ENCODE data around the gene ARMC5. TPM values are rescaled to one million over a fixed set of nuclear protein-coding genes. Genes with fewer than 3 reads are reported as not detected.
A peak's percentile ranks its signal among the peaks of the same experiment; 100 is the strongest.
"Not testable (repeated sequence)": the region's sequence is repeated elsewhere in the genome, so short reads cannot be mapped to it uniquely, and the experiment has no call there.

Gene ARMC5
- polyA plus RNA-seq, 1 donor from 2014 or later: 9.5 TPM

DNA sequence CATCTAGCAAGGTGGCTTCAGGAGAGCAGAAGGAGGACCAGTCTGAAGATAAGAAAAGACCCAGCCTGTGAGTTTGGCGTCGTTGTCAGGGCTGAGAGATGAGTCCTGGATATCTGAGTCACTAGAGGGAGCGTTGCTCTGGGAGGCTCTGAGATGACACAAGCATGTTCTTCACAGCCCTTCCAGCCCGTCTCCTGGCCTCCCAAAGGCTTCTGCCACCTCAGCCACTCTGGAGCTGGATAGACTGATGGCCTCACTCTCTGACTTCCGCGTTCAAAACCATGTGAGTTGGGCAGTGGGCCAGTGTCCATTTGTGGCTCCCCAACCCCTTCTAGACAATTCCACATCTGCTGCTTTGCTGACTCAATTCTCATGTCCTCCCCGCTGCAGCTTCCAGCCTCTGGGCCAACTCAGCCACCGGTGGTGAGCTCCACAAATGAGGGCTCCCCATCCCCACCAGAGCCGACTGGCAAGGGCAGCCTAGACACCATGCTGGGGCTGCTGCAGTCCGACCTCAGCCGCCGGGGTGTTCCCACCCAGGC is 14.9 kb downstream of the ARMC5 start:
- H3K4me3 Mint-ChIP-seq: peak overlapping the region in 1 of 4 donors; percentile 47
- H3K4me1 Mint-ChIP-seq: peaks cover 4 to 19% (median 8%) of the 10 kb centered on the region in 3 donors
- no peaks in the 10 kb centered on the region for H3K9me3 Mint-ChIP-seq
- peaks cover 16% of the 10 kb centered on the region for H3K27me3 Mint-ChIP-seq
- peaks cover 1% of the 10 kb centered on the region for H3K36me3 Mint-ChIP-seq
- H3K27ac Mint-ChIP-seq: no peak overlapping the region

GRCh38 chr16:31474773-31475738 is 15.8 kb downstream of the ARMC5 start:
- H3K4me3 Mint-ChIP-seq: peak overlapping the region in 2 of 4 donors; percentile 8 to 47
- peaks cover 19% of the 10 kb centered on the region for H3K27me3 Mint-ChIP-seq

DNA sequence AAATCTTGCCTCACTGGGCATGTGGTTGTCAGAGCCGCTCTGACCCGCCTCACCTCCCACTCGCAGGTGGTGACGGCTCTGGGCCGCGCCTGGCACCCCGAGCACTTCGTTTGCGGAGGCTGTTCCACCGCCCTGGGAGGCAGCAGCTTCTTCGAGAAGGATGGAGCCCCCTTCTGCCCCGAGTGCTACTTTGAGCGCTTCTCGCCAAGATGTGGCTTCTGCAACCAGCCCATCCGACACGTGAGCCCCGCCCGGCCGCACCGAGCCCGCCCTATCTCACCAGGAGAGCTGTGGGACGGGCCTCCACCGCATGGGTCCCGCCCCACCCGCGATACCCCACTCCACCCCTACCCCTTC is 16.6 kb downstream of the ARMC5 start:
- Mint-ChIP-seq H3K4me1 (peaks cover 4 to 15% (median 8%) of the 10 kb centered on the region in 3 donors), H3K36me3 (peaks cover 1% of the 10 kb centered on the region), H3K4me3 (peak overlapping the region; percentile 80 to 94 (median 88)), H3K9me3 (peaks cover 0 to 1% (median 0%) of the 10 kb centered on the region in 3 donors), H3K27me3 (peaks cover 19% of the 10 kb centered on the region), H3K27ac (no peak overlapping the region)

More at GRCh38 chr16:31474773-31475738, 15.8 kb downstream of the ARMC5 start:
- Mint-ChIP-seq H3K36me3 (peaks cover 1% of the 10 kb centered on the region), H3K4me1 (peaks cover 4 to 19% (median 8%) of the 10 kb centered on the region in 3 donors), H3K27ac (no peak overlapping the region), H3K9me3 (no peaks in the 10 kb centered on the region)

DNA sequence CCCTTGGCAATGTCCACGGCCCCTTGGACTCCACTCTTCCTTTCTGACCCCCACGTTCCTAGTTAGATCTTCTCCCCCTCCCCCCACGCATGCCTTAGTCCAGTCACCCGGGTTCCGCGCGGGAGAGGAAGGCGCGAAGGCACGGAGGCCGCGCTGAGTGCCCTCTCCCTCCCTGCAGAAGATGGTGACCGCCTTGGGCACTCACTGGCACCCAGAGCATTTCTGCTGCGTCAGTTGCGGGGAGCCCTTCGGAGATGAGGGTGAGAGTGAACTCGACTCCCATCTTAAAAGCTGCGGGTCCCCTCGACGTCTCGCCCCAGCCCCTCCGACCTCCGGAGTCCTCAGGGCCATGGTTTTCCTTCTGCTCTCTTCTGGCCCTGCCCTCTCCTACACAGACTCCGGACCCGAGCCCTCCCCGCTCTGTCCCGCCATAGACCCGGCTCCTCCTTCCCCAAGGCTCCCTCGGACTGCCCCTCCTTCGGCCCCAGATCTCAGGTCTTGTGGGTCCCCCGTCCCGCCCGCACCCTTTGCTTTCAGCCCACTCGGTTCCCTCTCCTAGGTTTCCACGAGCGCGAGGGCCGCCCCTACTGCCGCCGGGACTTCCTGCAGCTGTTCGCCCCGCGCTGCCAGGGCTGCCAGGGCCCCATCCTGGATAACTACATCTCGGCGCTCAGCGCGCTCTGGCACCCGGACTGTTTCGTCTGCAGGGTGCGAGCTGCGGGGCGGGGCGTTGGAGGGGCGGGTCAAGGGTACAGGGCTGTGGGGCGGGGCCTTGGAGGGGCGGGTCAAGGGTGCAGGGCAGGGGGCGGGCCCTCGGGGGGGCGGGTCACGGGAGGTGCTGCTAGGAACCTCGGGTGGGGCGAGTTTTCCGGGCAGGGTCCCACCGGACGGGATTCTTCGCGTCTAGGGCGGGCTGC is 17.3 kb downstream of the ARMC5 start:
- Mint-ChIP-seq H3K36me3 (peaks cover 1% of the 10 kb centered on the region), H3K27ac (no peak overlapping the region), H3K4me1 (peaks cover 4 to 12% (median 4%) of the 10 kb centered on the region in 3 donors), H3K27me3 (peaks cover 15% of the 10 kb centered on the region), H3K9me3 (peaks cover 0 to 1% (median 0%) of the 10 kb centered on the region in 3 donors), H3K4me3 (peak overlapping the region; percentile 80 to 94 (median 88))

DNA sequence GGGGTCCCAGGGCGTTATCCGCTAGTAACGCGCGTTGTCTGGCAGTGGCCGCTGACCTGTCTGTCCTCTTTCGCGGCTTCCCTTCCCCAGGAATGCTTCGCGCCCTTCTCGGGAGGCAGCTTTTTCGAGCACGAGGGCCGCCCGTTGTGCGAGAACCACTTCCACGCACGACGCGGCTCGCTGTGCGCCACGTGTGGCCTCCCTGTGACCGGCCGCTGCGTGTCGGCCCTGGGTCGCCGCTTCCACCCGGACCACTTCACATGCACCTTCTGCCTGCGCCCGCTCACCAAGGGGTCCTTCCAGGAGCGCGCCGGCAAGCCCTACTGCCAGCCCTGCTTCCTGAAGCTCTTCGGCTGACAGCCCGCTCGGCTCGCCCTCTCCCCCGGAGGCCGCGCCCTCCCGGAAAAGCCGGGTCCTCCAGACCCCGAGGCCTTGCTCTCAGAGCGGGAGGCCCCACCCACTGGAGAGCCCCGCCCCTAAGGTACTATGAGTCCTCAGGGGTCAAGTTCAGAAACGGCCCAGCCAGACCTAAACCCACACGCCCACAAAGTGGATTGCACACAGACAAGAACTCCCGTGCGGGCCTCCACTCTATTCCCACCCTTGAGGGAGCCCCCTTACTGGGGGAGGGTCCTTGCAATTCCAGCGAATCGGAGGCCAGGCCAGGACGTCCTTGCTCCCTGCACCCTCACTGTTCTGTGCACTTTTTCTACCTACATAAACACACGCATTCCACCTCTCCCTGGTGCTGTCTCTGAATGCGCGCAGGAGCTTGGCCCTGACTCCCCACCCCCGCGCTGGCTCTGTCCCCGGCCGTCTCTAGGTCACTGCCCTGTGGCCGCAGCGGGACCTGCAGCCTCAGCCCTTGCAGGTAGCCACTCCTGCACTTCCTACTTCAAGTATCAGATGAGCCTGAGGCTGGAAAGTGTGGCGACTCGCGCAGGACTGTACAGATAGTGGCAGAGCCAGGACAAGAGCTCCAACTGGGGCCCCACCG is 18.2 kb downstream of the ARMC5 start:
- Mint-ChIP-seq H3K4me3 (peak overlapping the region; percentile 78 to 94 (median 88)), H3K36me3 (peaks cover 1% of the 10 kb centered on the region), H3K27ac (no peak overlapping the region), H3K9me3 (peaks cover 0 to 1% (median 0%) of the 10 kb centered on the region in 3 donors), H3K4me1 (peaks cover 2 to 8% (median 4%) of the 10 kb centered on the region in 3 donors), H3K27me3 (peaks cover 15% of the 10 kb centered on the region)

- Mint-ChIP-seq H3K4me3 (peak overlapping the region in 1 of 4 donors; percentile 48), H3K4me1 (peaks cover 0 to 8% (median 1%) of the 10 kb centered on the region in 3 donors), H3K9me3 (peaks cover 0 to 1% (median 0%) of the 10 kb centered on the region in 3 donors), H3K36me3 (peaks cover 1% of the 10 kb centered on the region), H3K27me3 (peaks cover 10% of the 10 kb centered on the region), H3K27ac (no peak overlapping the region)
These were observed 19.7 kb downstream of the ARMC5 start for GRCh38 chr16:31478956-31479355.

- peaks cover 0 to 8% (median 1%) of the 10 kb centered on the region in 3 donors for H3K4me1 Mint-ChIP-seq
- H3K9me3 Mint-ChIP-seq: peaks cover 0 to 1% (median 0%) of the 10 kb centered on the region in 3 donors
- H3K4me3 Mint-ChIP-seq: no peak overlapping the region
- peaks cover 1% of the 10 kb centered on the region for H3K36me3 Mint-ChIP-seq
- peaks cover 10% of the 10 kb centered on the region for H3K27me3 Mint-ChIP-seq
- H3K27ac Mint-ChIP-seq: no peak overlapping the region
These were observed 20.4 kb downstream of the ARMC5 start for GRCh38 chr16:31479751-31480150.

DNA sequence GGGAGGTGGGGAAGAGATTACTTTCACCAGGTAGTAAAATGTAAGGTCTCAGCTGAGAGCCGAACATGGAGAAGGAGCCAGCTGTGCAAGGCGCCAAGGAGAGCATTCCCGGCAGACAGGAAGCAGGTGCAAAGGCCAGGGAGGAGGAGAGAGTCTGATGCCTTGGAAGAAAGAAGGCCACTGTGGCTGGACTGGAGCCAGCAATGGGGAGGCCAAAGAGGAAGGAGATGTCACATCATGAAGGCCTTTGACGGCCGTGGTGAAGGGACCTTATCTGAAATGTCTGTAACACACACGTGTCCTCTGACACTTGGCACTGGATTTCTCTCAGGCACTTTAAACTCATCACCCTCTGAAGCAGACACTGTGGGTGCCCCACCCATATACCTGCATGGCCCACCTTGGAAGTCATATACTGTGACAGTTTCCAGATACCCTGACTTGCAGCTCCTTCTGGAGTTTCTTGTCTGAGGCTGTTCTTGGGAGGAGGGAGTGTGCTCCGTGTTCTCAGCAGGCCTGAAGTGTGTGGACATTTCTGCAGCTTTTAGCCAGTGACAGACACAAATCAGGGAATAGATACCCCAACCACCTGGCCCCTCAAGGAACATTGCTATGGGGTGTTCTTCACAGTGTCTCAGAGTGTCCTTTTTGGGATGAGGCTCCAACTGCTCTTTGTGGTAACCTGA is 21.7 kb downstream of the ARMC5 start:
- Mint-ChIP-seq H3K27me3 (peaks cover 10% of the 10 kb centered on the region), H3K4me3 (peak overlapping the region in 1 of 4 donors; percentile 24), H3K27ac (no peak overlapping the region), H3K4me1 (peaks cover 0 to 8% (median 1%) of the 10 kb centered on the region in 3 donors), H3K9me3 (peaks cover 0 to 1% (median 0%) of the 10 kb centered on the region in 3 donors), H3K36me3 (peaks cover 2% of the 10 kb centered on the region)

DNA sequence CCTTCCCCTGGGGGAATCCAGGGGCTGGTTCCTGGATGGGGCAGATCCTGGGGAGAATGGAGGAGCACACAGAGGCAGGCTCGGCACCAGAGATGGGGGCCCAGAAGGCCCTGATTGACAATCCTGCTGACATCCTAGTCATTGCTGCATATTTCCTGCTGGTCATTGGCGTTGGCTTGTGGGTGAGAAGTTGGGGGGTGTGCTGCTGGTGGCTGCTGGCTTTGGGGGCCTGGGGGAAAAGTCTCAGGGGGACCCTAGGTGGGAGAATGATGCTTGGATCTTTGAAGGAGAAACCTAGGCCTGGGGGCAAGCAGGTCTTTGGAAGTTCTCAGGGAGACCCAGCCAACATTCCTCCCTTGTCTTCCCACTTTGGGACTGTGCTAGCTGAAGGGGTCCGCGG is 23.8 kb downstream of the ARMC5 start, which contains the start of gene SLC5A2:
SLC5A2 (plus strand) TSS at position 43 of the 400 bp plus-strand sequence; CDS start at position 57, 14 bp downstream.
- Mint-ChIP-seq H3K4me3 (peak within 1 kb of the TSS in 1 of 4 donors; percentile 24), H3K36me3 (peaks cover 2% of the 10 kb centered on the region), H3K27ac (no peak within 1 kb of the TSS), H3K4me1 (peaks cover 4 to 5% (median 4%) of the 10 kb centered on the region in 3 donors), H3K27me3 (peaks cover 8% of the 10 kb centered on the region), H3K9me3 (peaks cover 0 to 1% (median 0%) of the 10 kb centered on the region in 3 donors)

- not testable (repeated sequence) for H3K27me3 Mint-ChIP-seq, H3K36me3 Mint-ChIP-seq, H3K4me3 Mint-ChIP-seq, H3K4me1 Mint-ChIP-seq, H3K27ac Mint-ChIP-seq, H3K9me3 Mint-ChIP-seq
These were observed 24.7 kb downstream of the ARMC5 start for GRCh38 chr16:31484048-31484447.

DNA sequence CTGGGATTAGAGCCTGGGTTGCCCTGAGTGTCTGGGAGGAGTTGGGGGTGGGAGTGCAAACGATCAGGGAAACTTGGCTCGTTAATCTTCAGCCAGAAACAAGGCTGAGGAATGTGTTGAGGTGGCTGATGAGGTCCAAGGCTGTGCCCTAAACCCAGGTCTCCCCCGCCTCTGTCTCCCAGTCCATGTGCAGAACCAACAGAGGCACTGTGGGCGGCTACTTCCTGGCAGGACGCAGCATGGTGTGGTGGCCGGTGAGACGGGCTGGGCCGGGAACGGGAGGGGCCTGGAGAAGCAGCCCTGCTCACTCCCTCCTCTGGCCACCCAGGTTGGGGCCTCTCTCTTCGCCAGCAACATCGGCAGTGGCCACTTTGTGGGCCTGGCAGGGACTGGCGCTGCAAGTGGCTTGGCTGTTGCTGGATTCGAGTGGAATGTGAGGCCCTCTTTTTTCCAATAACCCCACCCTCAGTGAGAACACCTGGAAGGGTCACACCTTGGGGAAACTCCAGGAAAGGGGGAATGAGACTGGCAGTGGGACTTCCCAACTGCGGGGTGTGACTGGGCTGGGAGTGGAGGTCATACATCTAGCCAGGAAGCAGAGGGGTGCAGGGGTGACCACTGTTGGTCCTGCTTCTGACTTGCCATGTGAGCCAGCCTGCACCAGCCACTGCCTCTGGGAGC is 25.3 kb downstream of the ARMC5 start:
- H3K4me3 Mint-ChIP-seq: peak overlapping the region in 1 of 4 donors; percentile 50

DNA sequence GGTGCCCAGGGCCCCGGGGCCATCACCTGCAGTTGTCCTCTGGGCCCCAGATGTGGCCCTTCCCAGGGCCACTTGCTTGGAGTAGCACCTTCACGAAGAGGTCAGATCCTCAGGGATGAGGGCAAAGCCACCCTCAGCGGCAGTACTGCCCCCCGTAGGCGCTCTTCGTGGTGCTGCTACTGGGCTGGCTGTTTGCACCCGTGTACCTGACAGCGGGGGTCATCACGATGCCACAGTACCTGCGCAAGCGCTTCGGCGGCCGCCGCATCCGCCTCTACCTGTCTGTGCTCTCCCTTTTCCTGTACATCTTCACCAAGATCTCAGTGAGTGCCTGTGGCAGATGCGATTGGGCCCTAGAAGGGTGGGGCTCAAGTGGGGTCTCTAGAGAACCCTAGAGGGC is 26.3 kb downstream of the ARMC5 start:
- H3K9me3 Mint-ChIP-seq: peaks cover 0 to 1% (median 0%) of the 10 kb centered on the region in 3 donors
- no peak overlapping the region for H3K27ac Mint-ChIP-seq
- peaks cover 4% of the 10 kb centered on the region for H3K36me3 Mint-ChIP-seq
- H3K4me3 Mint-ChIP-seq: peak overlapping the region in 2 of 4 donors; percentile 18 to 87
- peaks cover 3 to 5% (median 4%) of the 10 kb centered on the region in 3 donors for H3K4me1 Mint-ChIP-seq
- peaks cover 5% of the 10 kb centered on the region for H3K27me3 Mint-ChIP-seq

More for the DNA sequence above, 25.3 kb downstream of the ARMC5 start:
- Mint-ChIP-seq H3K4me1 (peaks cover 3 to 5% (median 4%) of the 10 kb centered on the region in 3 donors), H3K27ac (no peak overlapping the region), H3K27me3 (peaks cover 6% of the 10 kb centered on the region), H3K9me3 (peaks cover 0 to 1% (median 0%) of the 10 kb centered on the region in 3 donors), H3K36me3 (peaks cover 2% of the 10 kb centered on the region)

Data from IgD-negative memory B cell (primary cell).